ENCODE data around the gene CAMSAP1. TPM values are rescaled to one million over a fixed set of nuclear protein-coding genes. Genes with fewer than 3 reads are reported as not detected.

The CAMSAP1 gene
- total RNA-seq, 1 experiment from 2014 or later, result 52.7 TPM

GRCh38 chr9:135839516-135839915 lies 67.8 kb downstream of the CAMSAP1 start:
- no peak overlapping the region for H3K4me3 Mint-ChIP-seq
- H3K27ac Mint-ChIP-seq, result no peak overlapping the region
- H3K4ac ChIP-seq (ENCODE audit: low read depth, low read length), result no peak overlapping the region
- H3K9ac ChIP-seq (ENCODE audit: extremely low read depth, insufficient read length, low read length), result no peak overlapping the region
- no peak overlapping the region for H3K18ac ChIP-seq (ENCODE audit: insufficient read length, low read depth, low read length)
- H2BK5ac ChIP-seq (ENCODE audit: insufficient read length, low read length), result no peak overlapping the region
- no peak overlapping the region for H3K14ac ChIP-seq (ENCODE audit: insufficient read depth, low read length)
- H3K9me3 Mint-ChIP-seq, result peaks cover 7% of the 10 kb centered on the region in 2 experiments
- H3K4me1 ChIP-seq (ENCODE audit: insufficient read depth, low read length), result peaks cover 3% of the 10 kb centered on the region; the same call in 1 of the 2 replicates
- no peaks in the 10 kb centered on the region for H3K27me3 ChIP-seq (ENCODE audit: insufficient read depth, low read length)
- no peak overlapping the region for H3T11ph ChIP-seq (ENCODE audit: low read length)
- no peak for TF ChIP-seq CTCF (conservative IDR thresholded peaks at IDR 0.05)
- no peak for DNase-seq
- H4K20me1 ChIP-seq (ENCODE audit: control insufficient read depth, insufficient read depth, insufficient read length), result peaks cover 2% of the 10 kb centered on the region
- no CpG with 5 or more reads among the region's 11 CpGs for WGBS (ENCODE audit: extremely low coverage, insufficient read length, low lambda C conversion rate)
- peaks cover 10 to 16% of the 10 kb centered on the region in 2 experiments for H3K4me1 Mint-ChIP-seq
- H3K4me2 ChIP-seq (ENCODE audit: insufficient read depth, insufficient read length, low read length), result no peak overlapping the region
- H3K27ac ChIP-seq (ENCODE audit: insufficient read length, low read depth, low read length), result no peak overlapping the region
- H2BK20ac ChIP-seq (ENCODE audit: low read depth, low read length, poor library complexity, severe bottlenecking), result no peak overlapping the region
- H4K5ac ChIP-seq (ENCODE audit: insufficient read length, low read depth, low read length), result no peak overlapping the region
- H3K36me3 Mint-ChIP-seq (ENCODE audit: insufficient read depth in 1 of 3, low read depth in 3 of 3), result peaks cover 11 to 20% (median 12%) of the 10 kb centered on the region in 3 experiments
- no peak overlapping the region for H4K91ac ChIP-seq (ENCODE audit: insufficient read length, low read depth, low read length)
- no peak overlapping the region for H2BK120ac ChIP-seq (ENCODE audit: low read depth, low read length, poor library complexity, severe bottlenecking)
- H3K79me1 ChIP-seq (ENCODE audit: insufficient read depth, low read depth, low read length, poor library complexity, severe bottlenecking), result peaks cover 5% of the 10 kb centered on the region
- no peak overlapping the region for H4K8ac ChIP-seq (replicated peaks; ENCODE audit: insufficient read length, low read depth, low read length)
- H2BK15ac ChIP-seq (ENCODE audit: low read depth, low read length), result no peak overlapping the region
- H2AFZ ChIP-seq (ENCODE audit: low read length), result no peak overlapping the region
- no peak overlapping the region for H2AK5ac ChIP-seq (ENCODE audit: insufficient read length, low read length)
- no peaks in the 10 kb centered on the region for H3K27me3 Mint-ChIP-seq (ENCODE audit: low read depth)
- peaks cover 9% of the 10 kb centered on the region; the same call in 1 of the 2 replicates for H3K79me2 ChIP-seq (ENCODE audit: insufficient read depth, low read length)
- H3K9me3 ChIP-seq (ENCODE audit: control insufficient read depth, low read depth, low read length), result no peaks in the 10 kb centered on the region
- H3K56ac ChIP-seq (ENCODE audit: insufficient read length, low read depth, low read length), result no peak overlapping the region
- no peaks in the 10 kb centered on the region for H3K23me2 ChIP-seq (ENCODE audit: insufficient read length, low read depth, low read length, poor library complexity, severe bottlenecking)
- no peak overlapping the region for H2BK12ac ChIP-seq (ENCODE audit: insufficient read length, low read depth, low read length)
- no peak overlapping the region for H3K23ac ChIP-seq (ENCODE audit: insufficient read length, low read depth, low read length)

Measured in H9 (cell line).